B cell (primary cell): ENCODE results near the gene ZNF14. TPM values are rescaled to one million over a fixed set of nuclear protein-coding genes. Genes with fewer than 3 reads are reported as not detected.

ENCODE experiments used
- ATAC-seq: fragments of 200-7000 bp; cut with Tn5 transposase; one replicate; pipeline ENCODE4 v1.10.0; 2021; ENCODE audit warnings: low read depth, mild to moderate bottlenecking, moderate number of reproducible peaks, moderate library complexity
- CTCF ChIA-PET: fragments of 350-600 bp; sonication (Branson Sonifier 250); formaldehyde crosslinking; loops from one replicate; lab custom pipeline; 2021; ENCODE audit warnings: antibody characterized with exemption, inconsistent platforms; lab: Charles Lee
- POLR2A ChIA-PET: fragments of 350-600 bp; sonication (Branson Sonifier 250); formaldehyde crosslinking; loops from one replicate; lab custom pipeline; 2021; ENCODE audit warnings: antibody characterized with exemption; lab: Charles Lee
- DNase-seq: peaks from one replicate; pipeline ENCODE4 v3.0.0; 2013
- H2AFZ ChIP-seq: 2 replicates; pipeline ENCODE4 v1.6.1; 2012; ENCODE audit warnings: mild to moderate bottlenecking, low read depth, low read length; ENCODE audit not compliant: insufficient read depth, poor library complexity, severe bottlenecking
- H3K27ac ChIP-seq, 2 donors: 1 replicate in 1 of 2; 2 replicates in 1 of 2; pipeline ENCODE4 v1.5.1; 2012 to 2013; ENCODE audit warnings: low read length in 2 of 2, mild to moderate bottlenecking in 2 of 2, moderate library complexity in 1 of 2
- H3K27me3 ChIP-seq, 4 experiments: fragments of 200-600 bp in 1 of 4; sonication (generic) in 1 of 4; replicated peaks in 1 of 4; 1 replicate in 2 of 4; 2 replicates in 2 of 4; pipeline versions ENCODE4 v1.6.1 to v1.7.0; 2013 to 2016; ENCODE audit warnings: low read length in 3 of 4, mild to moderate bottlenecking in 2 of 4, mixed read lengths in 1 of 4, moderate library complexity in 1 of 4; ENCODE audit not compliant: insufficient read depth in 4 of 4, control insufficient read depth in 3 of 4; ENCODE audit errors: control extremely low read depth in 1 of 4
- H3K36me3 ChIP-seq, 2 experiments: replicated peaks in 1 of 2; 1 replicate in 1 of 2; 2 replicates in 1 of 2; pipeline versions ENCODE4 v1.6.1 to v1.7.1; 2013; ENCODE audit warnings: low read length in 1 of 2; ENCODE audit not compliant: insufficient read depth in 2 of 2, control insufficient read depth in 1 of 2; ENCODE audit errors: control extremely low read depth in 1 of 2, extremely low read depth in 1 of 2
- H3K4me1 ChIP-seq, 2 donors: fragments of 200-600 bp in 1 of 2; sonication (generic) in 1 of 2; 1 replicate in 1 of 2; 2 replicates in 1 of 2; pipeline versions ENCODE4 v1.5.1 to v1.6.1; 2013 to 2017; ENCODE audit warnings: low read length in 2 of 2; ENCODE audit not compliant: control insufficient read depth in 2 of 2, insufficient read depth in 2 of 2
- H3K4me2 ChIP-seq: replicated peaks from 2 replicates; pipeline ENCODE3; 2012; ENCODE audit warnings: mild to moderate bottlenecking, low read depth, low read length; ENCODE audit not compliant: poor library complexity, severe bottlenecking
- H3K4me3 ChIP-seq, 5 experiments: fragments of 200-600 bp in 1 of 5; sonication (generic) in 1 of 5; 1 replicate in 3 of 5; 2 replicates in 2 of 5; pipeline versions ENCODE4 v1.5.1 to v1.7.0; 2011 to 2016; ENCODE audit warnings: low read length in 4 of 5, mild to moderate bottlenecking in 4 of 5, low read depth in 2 of 5, control low read depth in 1 of 5, moderate library complexity in 1 of 5; ENCODE audit not compliant: insufficient read depth in 1 of 5; ENCODE audit errors: control extremely low read depth in 1 of 5, extremely low read depth in 1 of 5
- H3K79me2 ChIP-seq: fragments of 200-600 bp; sonication (generic); one replicate; pipeline ENCODE4 v1.6.0; 2016; ENCODE audit warnings: low read length; ENCODE audit not compliant: control insufficient read depth, insufficient read depth
- H3K9ac ChIP-seq: fragments of 200-600 bp; sonication (generic); 2 replicates; pipeline ENCODE4 v1.6.1; 2017; ENCODE audit warnings: mild to moderate bottlenecking, low read length, moderate library complexity
- H3K9me3 ChIP-seq, 3 donors: one replicate each; pipeline versions ENCODE4 v1.6.1 to v1.7.1; 2013; ENCODE audit warnings: low read length in 2 of 3; ENCODE audit not compliant: control insufficient read depth in 2 of 3, insufficient read depth in 1 of 3; ENCODE audit errors: control extremely low read depth in 1 of 3
- H4K20me1 ChIP-seq: 2 replicates; pipeline ENCODE4 v1.6.0; 2012; ENCODE audit warnings: mild to moderate bottlenecking, low read length; ENCODE audit not compliant: insufficient read depth, control insufficient read depth, poor library complexity, severe bottlenecking
- H3K27ac Mint-ChIP-seq: one replicate; pipeline ENCODE4 v1.8.0; 2021; ENCODE audit warnings: mixed read lengths
- H3K27me3 Mint-ChIP-seq: one replicate; pipeline ENCODE4 v1.8.0; 2021; ENCODE audit warnings: mixed read lengths
- H3K4me1 Mint-ChIP-seq: one replicate; pipeline ENCODE4 v1.8.0; 2021; ENCODE audit warnings: mixed read lengths
- H3K4me3 Mint-ChIP-seq: one replicate; pipeline ENCODE4 v1.8.0; 2021; ENCODE audit warnings: mixed read lengths
- H3K9me3 Mint-ChIP-seq: one replicate; pipeline ENCODE4 v1.8.0; 2022; ENCODE audit warnings: mixed read lengths; ENCODE audit not compliant: insufficient read depth
- CTCF ChIP-seq: fragments of 200-600 bp; IDR thresholded peaks from one replicate; pipeline ENCODE4 v1.8.0; 2022; ENCODE audit warnings: antibody characterized with exemption, mild to moderate bottlenecking
- EZH2 ChIP-seq: IDR thresholded peaks from 2 replicates; pipeline ENCODE4 v1.6.1; 2012; ENCODE audit warnings: borderline replicate concordance, low read depth, mild to moderate bottlenecking, moderate library complexity, low read length; ENCODE audit not compliant: insufficient read depth, poor library complexity, severe bottlenecking
- WGBS: methylation state at CpG from one replicate; pipeline ENCODE4 v1.1.5; 2013; ENCODE audit warnings: missing lambda C conversion rate; ENCODE audit not compliant: insufficient coverage; 5-methylcytosine and 5-hydroxymethylcytosine counted together
- intact Hi-C: fragments of 100-400 bp; cut with micrococcal nuclease; formaldehyde crosslinking; loops from one replicate; pipeline ENCODE4 v1.10.0; 2022
- polyA plus RNA-seq: library from polyadenylated mRNA; depleted of rRNA; stranded (reverse); fragments of >200 nt; gene quantifications from 2 replicates; pipeline ENCODE4 v1.2.3, GENCODE V29; 2012
- total RNA-seq, 2 donors: library from RNA; stranded (reverse); fragments of 120-200 nt in 1 of 2; gene quantifications; 1 replicate in 1 of 2; 2 replicates in 1 of 2; pipeline versions ENCODE4 v1.2.3 to v1.2.4, GENCODE V29; 2013 to 2022

Gene ZNF14
- total and polyA plus RNA-seq, 2 donors (not counting 1 experiment from before 2014, with no cell fraction given): 3.4 to 21.0 TPM

GRCh38 chr19:19778666-19779065, 45.8 kb upstream of the ZNF14 start:
- H3K36me3 ChIP-seq: no peaks in the 10 kb centered on the region
- H3K4me1 ChIP-seq: peaks cover 17 to 24% of the 10 kb centered on the region in 2 donors
- TF ChIP-seq EZH2: no peak
- TF ChIP-seq CTCF: no peak
- H3K9ac ChIP-seq: no peak overlapping the region
- H3K27ac Mint-ChIP-seq: peak overlapping the region; percentile 47
- ATAC-seq: no peak
- peak overlapping the region; percentile 97 for H3K4me3 Mint-ChIP-seq
- H3K27me3 ChIP-seq: no peaks in the 10 kb centered on the region
- H3K4me1 Mint-ChIP-seq: peaks cover 45% of the 10 kb centered on the region
- no peaks in the 10 kb centered on the region for H3K27me3 Mint-ChIP-seq
- no peak for DNase-seq
- peaks cover 4% of the 10 kb centered on the region for H4K20me1 ChIP-seq
- POLR2A ChIA-PET: interaction anchor here (1.0 kb wide), 1 partner anchor 11 kb away, joined by 3 read pairs; no protein-coding TSS in a partner anchor
- H2AFZ ChIP-seq: no peak overlapping the region
- intact Hi-C loops: loop anchor here (10.0 kb wide), 1 partner anchor 256 kb away; the partner anchor contains the start of gene ZNF682
- H3K27ac ChIP-seq: no peak overlapping the region
- CTCF ChIA-PET: no interaction called here
- WGBS: no CpG with 5 or more reads among the region's 2 CpGs
- H3K79me2 ChIP-seq: peaks cover 79% of the 10 kb centered on the region
- H3K9me3 Mint-ChIP-seq: no peaks in the 10 kb centered on the region
- no peak overlapping the region for H3K4me2 ChIP-seq
- no peak overlapping the region for H3K4me3 ChIP-seq
- H3K9me3 ChIP-seq: no peaks in the 10 kb centered on the region

GRCh38 chr19:19777692-19778091, 44.8 kb upstream of the ZNF14 start:
- Histone ChIP-seq H4K20me1 (peaks cover 4% of the 10 kb centered on the region), H2AFZ (no peak overlapping the region), H3K9ac (peak overlapping the region; percentile 88), H3K27ac (no peak overlapping the region), H3K4me3 (no peak overlapping the region), H3K27me3 (no peaks in the 10 kb centered on the region), H3K36me3 (no peaks in the 10 kb centered on the region), H3K4me1 (peaks cover 17 to 24% of the 10 kb centered on the region in 2 donors), H3K79me2 (peaks cover 76% of the 10 kb centered on the region), H3K4me2 (peak overlapping the region; percentile 80), H3K9me3 (no peaks in the 10 kb centered on the region)
- DNase-seq (no peak), ATAC-seq (no peak)
- intact Hi-C loops: loop anchor here (10.0 kb wide), 1 partner anchor 257 kb away; the partner anchor contains the start of gene ZNF682
- peak overlapping the region; percentile 20 for H3K27ac Mint-ChIP-seq
- ChIA-PET POLR2A (interaction anchor here (1.0 kb wide), 1 partner anchor 12 kb away, joined by 3 read pairs; no protein-coding TSS in a partner anchor), CTCF (no interaction called here)
- WGBS: no CpG with 5 or more reads among the region's 5 CpGs
- no peaks in the 10 kb centered on the region for H3K27me3 Mint-ChIP-seq
- H3K4me3 Mint-ChIP-seq: peak overlapping the region; percentile 97
- no peaks in the 10 kb centered on the region for H3K9me3 Mint-ChIP-seq
- peaks cover 42% of the 10 kb centered on the region for H3K4me1 Mint-ChIP-seq
- TF ChIP-seq CTCF (no peak), EZH2 (no peak)
